ENCODE measurements around the gene LGR4. TPM values are rescaled to one million over a fixed set of nuclear protein-coding genes. Genes with fewer than 3 reads are reported as not detected.

The LGR4 gene
- total and polyA plus RNA-seq, 2 experiments from 2014 or later: 22.6 to 99.6 TPM

DNA sequence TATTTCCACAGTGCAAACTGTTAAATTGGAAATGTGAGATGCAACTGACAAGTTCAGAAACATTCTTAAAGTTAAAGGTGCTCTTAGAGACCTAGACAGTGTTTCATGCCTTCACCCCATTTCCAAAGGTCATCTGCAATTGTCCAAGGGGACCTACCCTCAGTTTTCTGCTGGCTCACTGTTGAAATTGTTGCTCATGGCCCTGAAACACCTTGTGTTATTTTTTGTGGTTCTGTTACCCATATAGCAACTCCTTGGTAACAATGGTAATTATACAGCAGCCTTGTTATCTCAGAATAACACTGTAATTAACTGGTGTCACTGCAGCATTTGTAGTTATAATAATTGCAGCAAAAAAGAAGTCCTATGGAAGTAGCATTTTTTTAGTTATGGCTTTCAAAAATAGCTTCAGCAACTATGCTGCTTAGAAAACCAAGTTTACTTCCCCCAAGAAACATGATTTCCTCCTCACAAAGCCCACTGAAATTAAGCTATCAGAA is 60.3 kb downstream of the LGR4 start (continued):
- TF ChIP-seq, protein P1, sequence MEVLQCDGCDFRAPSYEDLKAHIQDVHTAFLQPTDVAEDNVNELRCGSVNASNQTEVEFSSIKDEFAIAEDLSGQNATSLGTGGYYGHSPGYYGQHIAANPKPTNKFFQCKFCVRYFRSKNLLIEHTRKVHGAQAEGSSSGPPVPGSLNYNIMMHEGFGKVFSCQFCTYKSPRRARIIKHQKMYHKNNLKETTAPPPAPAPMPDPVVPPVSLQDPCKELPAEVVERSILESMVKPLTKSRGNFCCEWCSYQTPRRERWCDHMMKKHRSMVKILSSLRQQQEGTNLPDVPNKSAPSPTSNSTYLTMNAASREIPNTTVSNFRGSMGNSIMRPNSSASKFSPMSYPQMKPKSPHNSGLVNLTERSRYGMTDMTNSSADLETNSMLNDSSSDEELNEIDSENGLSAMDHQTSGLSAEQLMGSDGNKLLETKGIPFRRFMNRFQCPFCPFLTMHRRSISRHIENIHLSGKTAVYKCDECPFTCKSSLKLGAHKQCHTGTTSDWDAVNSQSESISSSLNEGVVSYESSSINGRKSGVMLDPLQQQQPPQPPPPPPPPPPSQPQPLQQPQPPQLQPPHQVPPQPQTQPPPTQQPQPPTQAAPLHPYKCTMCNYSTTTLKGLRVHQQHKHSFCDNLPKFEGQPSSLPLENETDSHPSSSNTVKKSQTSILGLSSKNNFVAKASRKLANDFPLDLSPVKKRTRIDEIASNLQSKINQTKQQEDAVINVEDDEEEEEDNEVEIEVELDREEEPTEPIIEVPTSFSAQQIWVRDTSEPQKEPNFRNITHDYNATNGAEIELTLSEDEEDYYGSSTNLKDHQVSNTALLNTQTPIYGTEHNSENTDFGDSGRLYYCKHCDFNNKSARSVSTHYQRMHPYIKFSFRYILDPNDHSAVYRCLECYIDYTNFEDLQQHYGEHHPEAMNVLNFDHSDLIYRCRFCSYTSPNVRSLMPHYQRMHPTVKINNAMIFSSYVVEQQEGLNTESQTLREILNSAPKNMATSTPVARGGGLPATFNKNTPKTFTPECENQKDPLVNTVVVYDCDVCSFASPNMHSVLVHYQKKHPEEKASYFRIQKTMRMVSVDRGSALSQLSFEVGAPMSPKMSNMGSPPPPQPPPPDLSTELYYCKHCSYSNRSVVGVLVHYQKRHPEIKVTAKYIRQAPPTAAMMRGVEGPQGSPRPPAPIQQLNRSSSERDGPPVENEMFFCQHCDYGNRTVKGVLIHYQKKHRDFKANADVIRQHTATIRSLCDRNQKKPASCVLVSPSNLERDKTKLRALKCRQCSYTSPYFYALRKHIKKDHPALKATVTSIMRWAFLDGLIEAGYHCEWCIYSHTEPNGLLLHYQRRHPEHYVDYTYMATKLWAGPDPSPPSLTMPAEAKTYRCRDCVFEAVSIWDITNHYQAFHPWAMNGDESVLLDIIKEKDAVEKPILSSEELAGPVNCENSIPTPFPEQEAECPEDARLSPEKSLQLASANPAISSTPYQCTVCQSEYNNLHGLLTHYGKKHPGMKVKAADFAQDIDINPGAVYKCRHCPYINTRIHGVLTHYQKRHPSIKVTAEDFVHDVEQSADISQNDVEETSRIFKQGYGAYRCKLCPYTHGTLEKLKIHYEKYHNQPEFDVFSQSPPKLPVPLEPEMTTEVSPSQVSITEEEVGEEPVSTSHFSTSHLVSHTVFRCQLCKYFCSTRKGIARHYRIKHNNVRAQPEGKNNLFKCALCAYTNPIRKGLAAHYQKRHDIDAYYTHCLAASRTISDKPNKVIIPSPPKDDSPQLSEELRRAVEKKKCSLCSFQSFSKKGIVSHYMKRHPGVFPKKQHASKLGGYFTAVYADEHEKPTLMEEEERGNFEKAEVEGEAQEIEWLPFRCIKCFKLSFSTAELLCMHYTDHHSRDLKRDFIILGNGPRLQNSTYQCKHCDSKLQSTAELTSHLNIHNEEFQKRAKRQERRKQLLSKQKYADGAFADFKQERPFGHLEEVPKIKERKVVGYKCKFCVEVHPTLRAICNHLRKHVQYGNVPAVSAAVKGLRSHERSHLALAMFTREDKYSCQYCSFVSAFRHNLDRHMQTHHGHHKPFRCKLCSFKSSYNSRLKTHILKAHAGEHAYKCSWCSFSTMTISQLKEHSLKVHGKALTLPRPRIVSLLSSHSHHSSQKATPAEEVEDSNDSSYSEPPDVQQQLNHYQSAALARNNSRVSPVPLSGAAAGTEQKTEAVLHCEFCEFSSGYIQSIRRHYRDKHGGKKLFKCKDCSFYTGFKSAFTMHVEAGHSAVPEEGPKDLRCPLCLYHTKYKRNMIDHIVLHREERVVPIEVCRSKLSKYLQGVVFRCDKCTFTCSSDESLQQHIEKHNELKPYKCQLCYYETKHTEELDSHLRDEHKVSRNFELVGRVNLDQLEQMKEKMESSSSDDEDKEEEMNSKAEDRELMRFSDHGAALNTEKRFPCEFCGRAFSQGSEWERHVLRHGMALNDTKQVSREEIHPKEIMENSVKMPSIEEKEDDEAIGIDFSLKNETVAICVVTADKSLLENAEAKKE (CRISPR knock-in tag; IDR thresholded peaks at IDR 0.05): no peak

DNA sequence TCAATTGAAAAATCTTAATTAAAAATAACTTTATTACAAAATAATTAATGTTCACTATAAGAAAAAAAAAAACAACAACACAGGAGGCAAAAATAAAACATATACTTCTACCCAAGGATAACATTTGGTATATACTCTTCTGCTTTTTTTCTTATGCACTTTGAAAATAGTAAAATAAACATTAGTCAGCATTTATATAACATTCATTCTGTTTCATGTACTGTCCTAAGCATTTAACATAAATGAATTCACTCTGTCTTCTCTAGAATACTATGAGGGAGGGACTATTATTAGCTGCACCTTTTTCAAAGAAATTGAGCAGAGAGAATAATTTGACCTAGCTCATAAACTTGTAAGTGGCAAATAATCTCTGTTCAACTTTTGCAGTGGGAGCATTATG is 61.3 kb downstream of the LGR4 start:
- ATAC-seq: no peak
- H3K36me3 ChIP-seq (ENCODE audit: insufficient read depth): no peaks in the 10 kb centered on the region
- no peak overlapping the region for H3K27ac ChIP-seq (ENCODE audit: low read depth)
- no peak for DNase-seq (ENCODE audit: low spot score)
- H3K9me2 ChIP-seq (ENCODE audit: insufficient read depth): no peaks in the 10 kb centered on the region
- peaks cover 18% of the 10 kb centered on the region for H3K4me1 ChIP-seq (ENCODE audit: insufficient read depth)
- H3F3A ChIP-seq (replicated peaks; ENCODE audit: low read depth): no peaks in the 10 kb centered on the region
- no peaks in the 10 kb centered on the region for H3K36me3 Mint-ChIP-seq (ENCODE audit: low read depth)
- no peak overlapping the region for H3K27ac Mint-ChIP-seq
- peaks cover 26% of the 10 kb centered on the region for H3K4me1 Mint-ChIP-seq
- no peak overlapping the region for H3K4me2 ChIP-seq
- H3K79me2 ChIP-seq (replicated peaks; ENCODE audit: insufficient read depth): peaks cover 66% of the 10 kb centered on the region
- no peaks in the 10 kb centered on the region for H3K27me3 Mint-ChIP-seq (ENCODE audit: insufficient read depth, low read depth, poor library complexity)
- H3K9me3 Mint-ChIP-seq: no peaks in the 10 kb centered on the region
- no peaks in the 10 kb centered on the region for H3K27me3 ChIP-seq (ENCODE audit: insufficient read depth)
- no peak overlapping the region for H3K4me3 Mint-ChIP-seq
- H3K4me3 ChIP-seq: no peak overlapping the region
- peaks cover 22% of the 10 kb centered on the region for H4K20me1 ChIP-seq (replicated peaks; ENCODE audit: insufficient read depth)
- no peak overlapping the region for H2AFZ ChIP-seq
- TF ChIP-seq NANOG (IDR thresholded peaks at IDR 0.05; ENCODE audit: borderline replicate concordance) (no peak), POLR2AphosphoS5 (IDR thresholded peaks at IDR 0.05; ENCODE audit: low read depth) (no peak), JUNB (IDR thresholded peaks at IDR 0.05; ENCODE audit: unreplicated experiment) (no peak), ZNF114 (CRISPR knock-in tag; IDR thresholded peaks at IDR 0.05) (no peak), ZNF331 (CRISPR knock-in tag; IDR thresholded peaks at IDR 0.05; ENCODE audit: low read depth) (no peak), CREB1 (CRISPR knock-in tag; IDR thresholded peaks at IDR 0.05; ENCODE audit: low read depth) (no peak), EZH2phosphoT487 (IDR thresholded peaks at IDR 0.05; ENCODE audit: unreplicated experiment) (no peak), EZH2 (IDR thresholded peaks at IDR 0.05; ENCODE audit: low read depth, unreplicated experiment) (no peak)
- TF ChIP-seq, protein P2, sequence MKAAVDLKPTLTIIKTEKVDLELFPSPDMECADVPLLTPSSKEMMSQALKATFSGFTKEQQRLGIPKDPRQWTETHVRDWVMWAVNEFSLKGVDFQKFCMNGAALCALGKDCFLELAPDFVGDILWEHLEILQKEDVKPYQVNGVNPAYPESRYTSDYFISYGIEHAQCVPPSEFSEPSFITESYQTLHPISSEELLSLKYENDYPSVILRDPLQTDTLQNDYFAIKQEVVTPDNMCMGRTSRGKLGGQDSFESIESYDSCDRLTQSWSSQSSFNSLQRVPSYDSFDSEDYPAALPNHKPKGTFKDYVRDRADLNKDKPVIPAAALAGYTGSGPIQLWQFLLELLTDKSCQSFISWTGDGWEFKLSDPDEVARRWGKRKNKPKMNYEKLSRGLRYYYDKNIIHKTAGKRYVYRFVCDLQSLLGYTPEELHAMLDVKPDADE (IDR thresholded peaks at IDR 0.05): no peak
- TF ChIP-seq, protein P1 (CRISPR knock-in tag; IDR thresholded peaks at IDR 0.05): no peak

All from GM23338 (cell line).